HuH-7.5 (cell line): Measurements from ENCODE around the gene ACSM2B.
"Not testable (repeated sequence)": the region's sequence is repeated elsewhere in the genome, so short reads cannot be mapped to it uniquely, and the experiment has no call there.

Experiments
- DNase-seq: peaks from one replicate; pipeline ENCODE4 v3.0.0; 2011; ENCODE audit warnings: low spot score

The ACSM2B gene

GRCh38 chr16:20595694-20596093, 19.5 kb upstream of the ACSM2B start:
- not testable (repeated sequence) for DNase-seq

GRCh38 chr16:20595068-20595467, 18.9 kb upstream of the ACSM2B start:
- DNase-seq, result not testable (repeated sequence)

GRCh38 chr16:20592780-20593179, 16.6 kb upstream of the ACSM2B start:
- DNase-seq, result not testable (repeated sequence)

- not testable (repeated sequence) for DNase-seq
Observed at GRCh38 chr16:20589486-20589885, 13.3 kb upstream of the ACSM2B start.

- not testable (repeated sequence) for DNase-seq
Observed at GRCh38 chr16:20587645-20588074, 11.5 kb upstream of the ACSM2B start.

- DNase-seq, result not testable (repeated sequence)
Observed at GRCh38 chr16:20586716-20587115, 10.5 kb upstream of the ACSM2B start.

- not testable (repeated sequence) for DNase-seq
Observed at GRCh38 chr16:20586112-20586511, 9.9 kb upstream of the ACSM2B start.

- DNase-seq, result not testable (repeated sequence)
Observed at GRCh38 chr16:20580487-20581259, 4.5 kb upstream of the ACSM2B start.

GRCh38 chr16:20578091-20578490, 1.9 kb upstream of the ACSM2B start:
- DNase-seq, result not testable (repeated sequence)

GRCh38 chr16:20569117-20569651, 7.0 kb downstream of the ACSM2B start:
- not testable (repeated sequence) for DNase-seq

GRCh38 chr16:20568404-20568803, 7.8 kb downstream of the ACSM2B start:
- no peak for DNase-seq

GRCh38 chr16:20566864-20567263, 9.3 kb downstream of the ACSM2B start:
- DNase-seq, result no peak

GRCh38 chr16:20565334-20565733, 10.8 kb downstream of the ACSM2B start:
- not testable (repeated sequence) for DNase-seq

- not testable (repeated sequence) for DNase-seq
Observed at GRCh38 chr16:20564218-20564617, 11.9 kb downstream of the ACSM2B start.

GRCh38 chr16:20555628-20556027, 20.5 kb downstream of the ACSM2B start:
- DNase-seq, result not testable (repeated sequence)

GRCh38 chr16:20554689-20555088, 21.5 kb downstream of the ACSM2B start:
- not testable (repeated sequence) for DNase-seq

GRCh38 chr16:20553493-20553892, 22.7 kb downstream of the ACSM2B start:
- DNase-seq, result not testable (repeated sequence)

GRCh38 chr16:20546951-20547350, 29.2 kb downstream of the ACSM2B start:
- DNase-seq, result not testable (repeated sequence)

- DNase-seq, result not testable (repeated sequence)
Observed at GRCh38 chr16:20546278-20546853, 29.8 kb downstream of the ACSM2B start.

GRCh38 chr16:20540603-20541316, 35.4 kb downstream of the ACSM2B start:
- DNase-seq, result not testable (repeated sequence)

GRCh38 chr16:20538687-20539086, 37.5 kb downstream of the ACSM2B start:
- no peak for DNase-seq

GRCh38 chr16:20538181-20538580, 38.0 kb downstream of the ACSM2B start:
- no peak for DNase-seq
